ENCODE results near the gene SETDB1.

Gene SETDB1

GRCh38 chr1:150964164-150964489, 38.0 kb downstream of the SETDB1 start:
- H3K79me2 ChIP-seq (ENCODE audit: insufficient read depth, low read depth) = peaks cover 5% of the 10 kb centered on the region; the same call in 1 of the 2 replicates
- no peak overlapping the region for H3K27ac ChIP-seq
- H3K36me3 ChIP-seq (ENCODE audit: insufficient read depth) = peaks cover 39% of the 10 kb centered on the region; the same call in 1 of the 2 replicates
- no peaks in the 10 kb centered on the region for H3K4me1 ChIP-seq (ENCODE audit: low read depth, poor library complexity, severe bottlenecking)
- H3K27me3 ChIP-seq (ENCODE audit: insufficient read depth, low read depth) = no peaks in the 10 kb centered on the region
- no peak overlapping the region for H3K4me3 ChIP-seq (IDR thresholded peaks at IDR 0.05; ENCODE audit: insufficient read depth, low read depth, low read length)
- H3K4me2 ChIP-seq = no peak overlapping the region
- no peak for TF ChIP-seq CTCF (conservative IDR thresholded peaks at IDR 0.05; ENCODE audit: low read depth, low read length)
- H2AFZ ChIP-seq (ENCODE audit: low read depth) = no peak overlapping the region
- H3K9ac ChIP-seq = no peak overlapping the region
- H4K20me1 ChIP-seq (ENCODE audit: insufficient read depth) = no peaks in the 10 kb centered on the region

- no peak for TF ChIP-seq CTCF (conservative IDR thresholded peaks at IDR 0.05; ENCODE audit: low read depth, low read length)
- H3K36me3 ChIP-seq (ENCODE audit: insufficient read depth) = peaks cover 39% of the 10 kb centered on the region; the same call in 1 of the 2 replicates
- H3K4me1 ChIP-seq (ENCODE audit: low read depth, poor library complexity, severe bottlenecking) = peaks cover 2% of the 10 kb centered on the region
- peaks cover 19% of the 10 kb centered on the region for H3K79me2 ChIP-seq (ENCODE audit: insufficient read depth, low read depth)
- H3K27me3 ChIP-seq (ENCODE audit: insufficient read depth, low read depth) = no peaks in the 10 kb centered on the region
- no peak overlapping the region for H3K27ac ChIP-seq
- H3K4me3 ChIP-seq (IDR thresholded peaks at IDR 0.05; ENCODE audit: insufficient read depth, low read depth, low read length) = no peak overlapping the region
- H4K20me1 ChIP-seq (ENCODE audit: insufficient read depth) = 0 out of 2 replicates have a peak, but pooled peaks cover 2% of the 10 kb centered on the region
- no peak overlapping the region for H3K9ac ChIP-seq
- no peak overlapping the region for H3K4me2 ChIP-seq
- H2AFZ ChIP-seq (ENCODE audit: low read depth) = no peak overlapping the region
Observed at GRCh38 chr1:150965605-150966004, 39.4 kb downstream of the SETDB1 start.

- H3K36me3 ChIP-seq (ENCODE audit: insufficient read depth) = peaks cover 39% of the 10 kb centered on the region; the same call in 1 of the 2 replicates
- H3K27me3 ChIP-seq (ENCODE audit: insufficient read depth, low read depth) = no peaks in the 10 kb centered on the region
- no peak overlapping the region for H3K4me3 ChIP-seq (IDR thresholded peaks at IDR 0.05; ENCODE audit: insufficient read depth, low read depth, low read length)
- no peak overlapping the region for H3K9ac ChIP-seq
- no peak overlapping the region for H3K4me2 ChIP-seq
- no peak for TF ChIP-seq CTCF (conservative IDR thresholded peaks at IDR 0.05; ENCODE audit: low read depth, low read length)
- peaks cover 6% of the 10 kb centered on the region; the same call in 1 of the 2 replicates for H4K20me1 ChIP-seq (ENCODE audit: insufficient read depth)
- H3K27ac ChIP-seq = no peak overlapping the region
- peaks cover 23% of the 10 kb centered on the region for H3K79me2 ChIP-seq (ENCODE audit: insufficient read depth, low read depth)
- peaks cover 6% of the 10 kb centered on the region for H3K4me1 ChIP-seq (ENCODE audit: low read depth, poor library complexity, severe bottlenecking)
- H2AFZ ChIP-seq (ENCODE audit: low read depth) = no peak overlapping the region
Observed at GRCh38 chr1:150966011-150966410, 39.8 kb downstream of the SETDB1 start.

- H3K27me3 ChIP-seq (ENCODE audit: insufficient read depth, low read depth) = no peaks in the 10 kb centered on the region
- H2AFZ ChIP-seq (ENCODE audit: low read depth) = no peak overlapping the region
- no peak overlapping the region for H3K9ac ChIP-seq
- H3K27ac ChIP-seq = no peak overlapping the region
- peaks cover 25% of the 10 kb centered on the region for H3K4me1 ChIP-seq (ENCODE audit: low read depth, poor library complexity, severe bottlenecking)
- peaks cover 39% of the 10 kb centered on the region; the same call in 1 of the 2 replicates for H3K36me3 ChIP-seq (ENCODE audit: insufficient read depth)
- peaks cover 18% of the 10 kb centered on the region for H4K20me1 ChIP-seq (ENCODE audit: insufficient read depth)
- H3K4me3 ChIP-seq (IDR thresholded peaks at IDR 0.05; ENCODE audit: insufficient read depth, low read depth, low read length) = no peak overlapping the region
- no peak for TF ChIP-seq CTCF (conservative IDR thresholded peaks at IDR 0.05; ENCODE audit: low read depth, low read length)
- no peak overlapping the region for H3K4me2 ChIP-seq
- peaks cover 43% of the 10 kb centered on the region for H3K79me2 ChIP-seq (ENCODE audit: insufficient read depth, low read depth)
Observed at GRCh38 chr1:150967936-150968335, 41.8 kb downstream of the SETDB1 start.

Data from KMS-11 (cell line).